T47D (cell line): ENCODE data around the gene TAMALIN.

Experiments used
- DNase-seq, 2 experiments: peaks; one replicate each; pipeline versions ENCODE4 v3.0.0 to v3.0.0-alpha.2; 2011 to 2012; ENCODE audit warnings: low read depth in 1 of 2, low spot score in 1 of 2
- JUND ChIP-seq: IDR thresholded peaks from 2 replicates; pipeline ENCODE4 v1.6.1; 2012; ENCODE audit warnings: low read depth
- in situ Hi-C: cut with HindIII; loops from 2 replicates; pipeline ENCODE4 v1.10.0; 2016; ENCODE audit warnings: low sequenced_read_pairs, low pct_unique_long_range_greater_than_20kb

The TAMALIN gene

DNA sequence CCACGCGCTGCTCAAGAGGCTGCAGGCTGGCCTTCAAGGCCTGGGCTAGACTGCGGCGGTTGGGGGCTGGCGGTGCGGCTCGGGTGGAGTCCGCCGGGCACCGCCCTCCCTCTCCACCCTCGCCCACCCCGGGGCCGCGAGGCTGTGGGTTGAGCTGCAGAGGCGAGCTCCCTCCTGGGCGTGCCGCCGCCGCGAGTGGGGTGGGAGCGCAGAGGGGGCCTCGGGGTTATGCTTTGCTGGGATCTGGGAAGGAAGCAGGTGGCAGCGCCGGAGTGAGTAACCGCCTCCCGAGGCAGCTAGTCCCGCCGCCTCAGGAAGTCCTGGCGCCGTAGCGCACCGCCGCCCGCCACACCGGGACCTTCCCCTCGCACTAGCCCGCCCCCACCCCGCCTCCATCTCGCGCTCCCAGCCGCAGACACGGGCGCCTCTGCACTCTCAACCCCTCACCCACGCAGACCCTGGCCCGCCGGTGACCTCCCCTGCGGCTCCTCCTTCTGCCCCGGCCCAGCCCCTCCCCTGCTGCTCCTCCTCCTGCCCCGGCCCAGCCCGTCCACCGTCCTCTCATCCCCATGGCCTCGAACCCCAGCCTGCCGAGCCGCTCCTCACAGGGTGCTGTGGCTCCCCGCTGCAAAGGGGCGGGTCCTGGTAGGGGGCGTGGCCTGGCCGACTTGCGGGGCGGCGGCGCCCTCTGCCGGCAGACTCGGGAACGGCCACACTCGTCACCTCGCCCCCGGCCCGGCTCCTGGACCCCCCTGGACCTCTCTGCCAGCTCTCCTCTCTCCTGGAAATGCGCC is 16.6 kb downstream of the TAMALIN start:
- no peak for TF ChIP-seq JUND
- in situ Hi-C loops = no loop called here
- DNase-seq = peak; percentile 87 to 98

DNA sequence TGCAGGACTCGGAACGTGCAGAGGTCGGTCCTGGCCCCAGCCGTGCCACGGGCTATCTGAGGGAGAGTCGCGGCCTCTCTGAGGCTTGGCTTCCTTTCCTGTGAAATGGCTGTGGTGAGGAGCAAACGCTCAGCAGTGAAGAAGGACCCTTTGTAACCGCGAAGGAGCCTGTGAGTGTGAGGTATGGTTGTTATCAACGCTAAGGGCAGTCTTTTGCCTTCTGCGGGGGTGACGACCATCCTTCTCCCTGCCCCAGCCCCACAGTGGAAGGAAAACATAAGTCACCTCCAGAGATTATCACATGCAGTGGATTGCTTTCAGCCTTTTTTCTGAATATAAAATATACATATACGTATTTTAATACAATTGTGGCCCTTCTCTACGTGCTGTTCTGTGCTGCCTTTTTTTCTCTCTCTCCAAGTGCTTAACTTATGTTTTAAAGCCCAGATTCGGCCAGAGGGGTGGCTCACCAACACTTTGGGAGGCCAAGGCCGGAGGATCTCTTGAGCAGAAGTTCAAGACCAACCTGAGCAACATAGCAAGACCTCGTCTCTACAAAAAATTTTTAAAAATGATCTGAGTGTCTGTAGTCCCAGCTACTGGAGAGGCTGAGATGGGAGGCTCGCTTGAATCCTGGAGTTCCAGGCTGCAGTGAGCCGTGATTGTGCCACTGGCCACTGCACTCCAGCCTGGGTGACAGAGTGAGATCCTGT is 17.4 kb downstream of the TAMALIN start:
- DNase-seq = no peak
- in situ Hi-C loops = no loop called here
- TF ChIP-seq JUND = no peak

DNA sequence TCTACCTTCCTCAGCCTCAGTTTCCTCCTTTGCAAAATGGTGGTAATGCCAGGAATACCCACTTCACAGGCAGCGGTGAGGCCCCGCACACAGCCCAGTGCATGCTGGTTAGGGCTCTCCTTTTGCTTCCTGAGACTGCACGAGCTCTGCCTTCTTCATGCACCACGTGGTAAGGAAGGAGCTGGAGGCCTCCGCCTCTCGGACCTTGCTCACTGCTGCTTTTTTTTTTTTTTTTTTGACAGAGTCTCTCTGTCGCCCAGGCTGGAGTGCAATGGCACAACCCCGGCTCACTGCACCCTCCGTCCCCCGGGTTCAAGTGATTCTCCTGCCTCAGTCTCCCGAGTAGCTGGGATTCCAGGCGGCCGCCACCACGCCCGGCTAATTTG is 18.1 kb downstream of the TAMALIN start:
- TF ChIP-seq JUND = no peak
- no peak for DNase-seq
- in situ Hi-C loops = no loop called here

DNA sequence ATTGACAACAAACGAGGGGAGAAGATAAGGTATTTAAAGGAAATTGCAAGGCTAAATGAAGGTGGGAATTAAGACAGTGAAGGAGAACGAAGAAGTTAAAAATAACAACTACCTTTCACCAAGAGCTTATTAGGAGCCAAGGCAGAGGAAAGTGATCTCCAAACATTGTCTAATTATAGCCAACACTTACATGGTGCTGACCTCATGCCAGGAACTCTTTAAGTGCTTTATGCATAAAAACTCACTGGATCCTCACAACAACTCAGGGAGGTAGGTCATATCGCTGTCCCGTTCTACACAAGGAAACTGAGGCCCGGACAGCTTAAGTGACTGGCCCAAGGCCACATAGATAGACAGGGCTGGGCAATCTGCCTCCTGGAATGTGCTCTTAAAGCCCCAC is 19.5 kb downstream of the TAMALIN start:
- no peak for DNase-seq
- no peak for TF ChIP-seq JUND
- in situ Hi-C loops = no loop called here

DNA sequence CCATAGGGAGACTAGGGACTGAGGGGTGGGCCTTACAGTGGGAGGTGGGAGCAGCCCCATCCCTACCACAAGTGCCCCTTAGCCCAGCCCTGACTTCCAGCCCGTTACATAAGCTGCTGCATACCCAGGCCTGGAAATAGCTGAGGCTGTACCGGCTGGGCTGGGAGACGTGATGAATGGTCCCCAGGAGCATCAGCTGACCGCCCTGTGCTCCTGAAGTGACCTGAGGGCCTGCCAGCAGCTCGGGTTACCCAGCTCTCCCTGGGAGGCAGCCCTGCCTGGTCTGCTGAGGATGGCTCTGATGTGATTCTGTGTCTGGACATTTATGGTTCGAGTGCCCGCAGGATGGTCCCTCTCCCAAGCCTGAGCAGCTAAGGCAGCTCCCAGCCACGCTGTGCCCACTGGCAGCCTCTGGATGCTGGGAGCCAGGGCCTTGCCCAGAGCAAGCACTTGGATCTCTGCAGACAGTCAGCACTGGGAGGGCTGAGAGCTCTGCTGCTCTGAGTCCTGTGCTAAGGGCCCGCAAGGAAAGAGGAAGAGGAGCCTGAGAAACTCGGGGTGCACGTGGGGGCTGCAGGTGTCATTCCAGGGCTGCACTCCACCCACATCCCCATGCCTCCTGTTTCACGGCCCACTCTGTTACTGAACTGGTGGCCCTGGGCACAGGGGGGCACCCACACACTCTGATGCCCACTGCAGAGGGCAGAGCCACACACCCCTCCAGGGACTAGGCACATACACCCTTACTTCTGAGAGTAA is 20.5 kb downstream of the TAMALIN start:
- no peak for TF ChIP-seq JUND
- in situ Hi-C loops = no loop called here
- DNase-seq = no peak

DNA sequence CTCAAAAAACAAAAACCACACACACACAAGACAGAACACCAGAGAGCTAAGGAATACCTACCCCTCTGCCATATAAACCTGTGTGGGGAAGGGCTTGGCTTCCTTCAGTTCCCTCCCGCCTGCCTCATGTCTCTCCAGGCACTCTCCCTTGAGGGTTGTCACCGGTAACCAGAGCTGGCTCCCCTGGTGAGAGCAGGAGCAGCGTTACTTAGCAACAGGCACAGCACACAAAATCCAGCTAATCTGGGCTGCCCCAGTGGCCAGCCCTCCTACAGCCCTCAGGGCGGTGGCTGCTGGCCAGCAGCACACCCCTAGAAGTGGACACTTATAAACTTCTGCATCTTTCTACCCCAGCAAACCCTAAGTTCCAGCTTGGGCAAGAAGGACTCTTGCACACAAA is 22.9 kb downstream of the TAMALIN start:
- no peak for TF ChIP-seq JUND
- in situ Hi-C loops = no loop called here
- DNase-seq = peak in 1 of 2 experiments; percentile 67

DNA sequence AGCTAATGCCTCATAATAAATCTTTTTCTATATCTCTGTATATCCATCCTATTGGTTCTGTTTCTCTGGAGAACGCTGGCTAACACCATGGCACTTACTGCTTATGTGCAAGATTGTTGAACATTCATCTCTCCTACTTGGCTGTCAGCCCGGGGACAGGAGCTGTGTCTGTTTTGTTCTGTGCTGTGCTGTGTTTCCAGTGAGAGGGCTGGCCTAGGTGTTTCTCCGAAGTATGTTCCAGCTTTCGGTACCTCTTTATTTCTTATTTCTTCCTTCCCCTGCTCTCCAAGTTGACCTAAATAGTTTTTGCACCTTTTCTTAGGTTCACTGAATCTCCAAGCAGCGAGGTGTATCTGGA is 25.7 kb downstream of the TAMALIN start:
- in situ Hi-C loops = no loop called here
- DNase-seq = peak in 1 of 2 experiments; percentile 58
- no peak for TF ChIP-seq JUND

DNA sequence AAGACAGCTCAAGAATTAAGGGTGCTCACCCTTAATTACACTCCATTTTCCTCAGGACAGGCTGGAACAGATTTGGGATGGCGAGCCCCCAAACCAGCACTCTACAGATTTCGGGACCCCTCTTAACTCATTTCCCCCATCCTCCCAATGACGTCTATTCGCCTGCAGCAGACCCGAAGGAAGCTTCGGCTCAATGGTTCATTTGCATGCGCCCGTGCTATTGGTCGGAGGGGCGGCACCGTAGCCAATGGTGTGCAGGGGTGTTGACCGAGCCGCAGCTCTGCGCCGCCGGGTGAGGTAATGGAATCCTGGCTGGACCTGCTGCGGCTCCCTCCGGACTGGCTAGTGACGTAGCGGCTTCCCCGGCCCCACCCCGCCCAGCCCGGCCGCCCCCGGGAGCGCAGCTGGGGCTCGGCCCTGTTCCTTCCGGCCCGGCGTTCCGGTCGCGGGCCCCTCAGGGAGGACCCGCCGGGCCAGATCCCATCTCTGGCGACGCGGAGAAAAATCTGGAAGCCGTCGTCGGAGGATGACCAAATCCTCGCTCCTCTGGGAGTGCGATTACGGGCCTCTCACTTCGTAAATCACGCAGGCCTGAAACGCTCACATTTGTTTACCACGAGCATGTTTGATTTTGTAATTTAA is 26.2 kb downstream of the TAMALIN start:
- DNase-seq = peak; percentile 98 to 100
- in situ Hi-C loops = no loop called here
- TF ChIP-seq JUND = no peak

DNA sequence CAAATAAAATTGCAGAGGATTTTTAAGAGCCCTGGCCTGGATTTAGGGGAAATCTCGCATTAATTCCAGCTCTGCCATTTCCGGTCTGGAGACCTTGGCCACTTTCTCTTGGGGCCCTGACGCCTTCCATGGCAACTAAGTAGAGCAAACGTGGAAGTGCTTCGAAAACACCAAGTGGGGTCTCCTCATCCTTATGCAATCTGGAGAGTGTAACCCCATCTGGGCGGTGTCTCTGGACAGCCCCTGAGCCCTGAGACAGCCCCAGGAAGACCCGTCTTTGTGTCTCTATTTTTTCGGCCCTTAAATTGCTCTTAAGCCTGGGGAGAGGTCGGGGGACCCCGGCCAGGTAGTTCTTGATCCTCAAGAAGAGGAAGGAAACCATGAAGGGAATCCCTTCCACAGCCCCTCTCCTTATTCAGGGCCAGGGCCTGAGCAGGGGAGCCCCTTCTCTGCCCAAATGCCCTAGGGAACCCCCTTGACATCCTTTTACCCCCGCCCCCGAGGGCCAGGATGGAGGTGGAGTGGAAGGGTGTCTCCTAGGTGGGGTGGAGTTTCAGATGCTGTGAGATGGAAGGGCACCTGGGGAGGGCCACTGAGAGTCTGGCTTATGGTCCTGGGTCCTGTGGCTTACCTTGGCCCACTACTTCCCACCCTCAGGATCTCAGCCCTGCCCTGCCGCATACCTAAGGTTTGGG is 26.8 kb downstream of the TAMALIN start:
- in situ Hi-C loops = no loop called here
- no peak for DNase-seq
- no peak for TF ChIP-seq JUND

DNA sequence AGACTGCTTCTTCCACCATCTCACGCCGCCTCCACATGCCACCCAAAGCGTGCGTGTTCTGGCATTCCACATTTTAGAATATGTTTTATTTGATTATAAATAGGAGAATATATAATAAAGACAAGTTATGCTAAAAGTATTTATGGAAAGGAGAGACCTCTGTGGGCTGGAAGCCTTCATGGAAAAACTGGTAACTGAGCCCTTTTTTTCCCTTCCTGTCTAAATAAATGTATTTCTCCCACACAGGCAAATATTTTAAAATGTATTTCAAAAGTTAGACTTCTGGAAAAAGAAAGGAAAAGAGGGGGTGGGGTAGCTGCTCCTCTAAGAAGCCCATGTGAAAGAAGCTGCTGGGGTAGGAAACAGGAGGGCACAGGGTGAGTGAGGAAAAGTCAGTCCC is 28.4 kb downstream of the TAMALIN start:
- no peak for DNase-seq
- in situ Hi-C loops = no loop called here
- no peak for TF ChIP-seq JUND

DNA sequence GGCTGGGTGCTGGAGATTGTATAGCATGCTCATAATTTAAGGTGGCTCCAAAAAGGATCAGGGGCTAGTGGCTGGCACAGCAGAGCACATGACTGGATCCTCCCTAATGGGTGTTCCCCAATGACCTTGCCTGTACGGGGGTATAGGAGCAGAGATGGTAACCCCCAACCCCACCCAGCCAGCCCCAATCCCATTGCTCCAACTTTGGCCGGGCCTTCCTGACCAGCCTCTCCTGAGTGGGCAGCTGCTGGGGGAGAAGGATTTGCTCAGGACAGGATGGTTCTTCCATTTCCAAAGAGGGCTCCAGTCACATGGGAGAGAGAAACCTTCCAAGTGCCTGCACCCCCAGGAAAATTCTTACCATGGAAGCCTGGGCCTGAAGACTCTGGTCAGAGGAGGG is 29.2 kb downstream of the TAMALIN start:
- in situ Hi-C loops = no loop called here
- no peak for TF ChIP-seq JUND
- DNase-seq = no peak

DNA sequence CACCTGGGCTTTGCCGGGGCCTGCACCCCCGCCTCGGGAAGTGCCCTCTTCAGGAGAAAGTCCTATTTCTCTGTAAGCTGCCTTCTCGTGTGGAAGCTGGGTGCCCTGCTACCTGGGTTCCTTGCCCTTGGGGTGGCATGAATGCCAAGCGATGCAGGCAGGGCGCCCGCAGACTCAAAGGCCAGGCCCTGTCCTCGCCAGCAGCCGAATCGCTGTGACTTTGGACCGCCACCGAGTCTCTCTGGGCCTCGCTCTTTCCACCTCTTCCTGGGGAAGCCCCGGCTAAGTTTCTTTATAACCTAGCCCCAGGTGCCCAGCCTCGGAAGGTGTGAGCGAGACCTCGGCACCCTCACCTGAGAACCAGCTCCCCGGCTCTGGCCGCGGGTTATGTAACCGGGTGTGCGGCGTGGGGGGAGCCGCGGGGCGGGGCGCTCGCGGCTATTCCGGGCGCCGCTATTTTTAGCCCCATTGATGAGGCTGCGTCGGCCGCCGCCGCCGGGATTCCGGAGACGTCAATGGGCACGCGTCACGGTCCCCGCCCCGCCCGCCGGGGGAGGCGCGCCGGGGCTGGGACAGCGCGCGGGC is 29.9 kb downstream of the TAMALIN start:
- in situ Hi-C loops = no loop called here

More for the DNA sequence above, 29.9 kb downstream of the TAMALIN start:
- TF ChIP-seq JUND = no peak
- peak; percentile 66 to 83 for DNase-seq
